Liver (tissue), 9 donors: ENCODE measurements around the gene ARL5A. TPM values are rescaled to one million over a fixed set of nuclear protein-coding genes. Genes with fewer than 3 reads are reported as not detected.

Experiments
- DNase-seq: peaks from one replicate; pipeline ENCODE4 v3.0.0-alpha.2; 2017; ENCODE audit warnings: low spot score
- H3K27ac ChIP-seq, 2 donors: one replicate each; pipeline ENCODE4 v1.7.0; 2013; ENCODE audit warnings: inconsistent platforms in 2 of 2, low read length in 2 of 2, control low read depth in 1 of 2, low read depth in 1 of 2, mild to moderate bottlenecking in 1 of 2
- H3K27me3 ChIP-seq, 4 donors: one replicate each; pipeline versions ENCODE4 v1.6.1 to v1.7.0; 2013; ENCODE audit warnings: low read length in 3 of 4, inconsistent platforms in 1 of 4, mild to moderate bottlenecking in 1 of 4, moderate library complexity in 1 of 4; ENCODE audit not compliant: control insufficient read depth in 4 of 4, insufficient read depth in 4 of 4
- H3K36me3 ChIP-seq, 4 donors: one replicate each; pipeline versions ENCODE4 v1.6.1 to v1.7.0; 2013; ENCODE audit warnings: low read length in 3 of 4, mild to moderate bottlenecking in 3 of 4, low read depth in 1 of 4, moderate library complexity in 1 of 4; ENCODE audit not compliant: control insufficient read depth in 4 of 4, insufficient read depth in 3 of 4
- H3K4me1 ChIP-seq, 4 donors: one replicate each; pipeline versions ENCODE4 v1.6.1 to v1.7.0; 2013; ENCODE audit warnings: low read length in 3 of 4, mild to moderate bottlenecking in 3 of 4, moderate library complexity in 1 of 4; ENCODE audit not compliant: control insufficient read depth in 4 of 4, insufficient read depth in 4 of 4
- H3K4me3 ChIP-seq, 3 donors: one replicate each; pipeline versions ENCODE4 v1.6.1 to v1.7.0; 2013; ENCODE audit warnings: low read length in 3 of 3, control low read depth in 1 of 3, low read depth in 1 of 3, mild to moderate bottlenecking in 1 of 3
- H3K9ac ChIP-seq, 2 donors: one replicate each; pipeline ENCODE4 v1.7.0; 2013; ENCODE audit warnings: low read length in 2 of 2, mild to moderate bottlenecking in 2 of 2, moderate library complexity in 2 of 2, control low read depth in 1 of 2, low read depth in 1 of 2
- H3K9me3 ChIP-seq, 4 donors: one replicate each; pipeline versions ENCODE4 v1.6.1 to v1.7.0; 2013; ENCODE audit warnings: low read length in 3 of 4; ENCODE audit not compliant: control insufficient read depth in 4 of 4
- ATF3 ChIP-seq: IDR thresholded peaks from 2 replicates; pipeline ENCODE4 v1.6.1; 2016; ENCODE audit warnings: antibody characterized with exemption
- CTCF ChIP-seq: fragments of 150-350 bp; IDR thresholded peaks from 2 replicates; pipeline ENCODE4 v1.5.1; 2017; ENCODE audit warnings: improper control_type of control experiment, low read depth, low read length; ENCODE audit not compliant: missing input control
- EGR1 ChIP-seq, 2 donors: IDR thresholded peaks; 2 replicates each; pipeline ENCODE4 v1.6.1; 2016 to 2018; ENCODE audit warnings: antibody characterized with exemption in 2 of 2, low read depth in 2 of 2
- FOXA1 ChIP-seq: IDR thresholded peaks from 2 replicates; pipeline ENCODE4 v1.6.1; 2016; ENCODE audit warnings: antibody characterized with exemption
- FOXA2 ChIP-seq: IDR thresholded peaks from 2 replicates; pipeline ENCODE4 v1.6.1; 2016; ENCODE audit warnings: antibody characterized with exemption
- GABPA ChIP-seq, 2 donors: IDR thresholded peaks in 1 of 2; conservative IDR thresholded peaks in 1 of 2; 2 replicates each; pipeline ENCODE4 v1.6.1; 2016; ENCODE audit warnings: antibody characterized with exemption in 2 of 2, mild to moderate bottlenecking in 1 of 2, moderate library complexity in 1 of 2
- HNF4A ChIP-seq, 2 donors: conservative IDR thresholded peaks; 2 replicates each; pipeline ENCODE4 v1.6.1; 2016; ENCODE audit warnings: antibody characterized with exemption in 2 of 2, mild to moderate bottlenecking in 2 of 2
- HNF4G ChIP-seq: IDR thresholded peaks from 2 replicates; pipeline ENCODE4 v1.6.1; 2016; ENCODE audit warnings: antibody characterized with exemption
- JUND ChIP-seq, 2 donors: IDR thresholded peaks; 2 replicates each; pipeline ENCODE4 v1.6.1; 2016; ENCODE audit warnings: antibody characterized with exemption in 2 of 2
- MAX ChIP-seq: IDR thresholded peaks from 2 replicates; pipeline ENCODE4 v1.6.1; 2016; ENCODE audit warnings: antibody characterized with exemption
- NR2F2 ChIP-seq: IDR thresholded peaks from 2 replicates; pipeline ENCODE4 v1.6.1; 2016; ENCODE audit warnings: antibody characterized with exemption
- REST ChIP-seq: IDR thresholded peaks from 2 replicates; pipeline ENCODE4 v1.6.1; 2016; ENCODE audit warnings: antibody characterized with exemption, mild to moderate bottlenecking
- RXRA ChIP-seq, 2 donors: IDR thresholded peaks; 2 replicates each; pipeline ENCODE4 v1.6.1; 2017 to 2018; ENCODE audit warnings: antibody characterized with exemption in 2 of 2, mild to moderate bottlenecking in 1 of 2
- SP1 ChIP-seq: IDR thresholded peaks from 2 replicates; pipeline ENCODE4 v1.6.1; 2018; ENCODE audit warnings: antibody characterized with exemption, mild to moderate bottlenecking
- TAF1 ChIP-seq: conservative IDR thresholded peaks from 2 replicates; pipeline ENCODE4 v1.6.1; 2016; ENCODE audit warnings: antibody characterized with exemption, mild to moderate bottlenecking
- YY1 ChIP-seq: IDR thresholded peaks from 2 replicates; pipeline ENCODE4 v1.6.1; 2016; ENCODE audit warnings: antibody characterized with exemption, mild to moderate bottlenecking
- WGBS: extraction: QIAGEN DNeasy Blood & Tissue Kit; methylation state at CpG from one replicate; pipeline ENCODE4 v1.1.7; 2013; 5-methylcytosine and 5-hydroxymethylcytosine counted together
- polyA plus RNA-seq, 2 donors: library from polyadenylated mRNA; stranded (reverse) in 1 of 2; unstranded in 1 of 2; fragments of 200-250 nt in 1 of 2; fragments of >200 nt in 1 of 2; fragmentation: Nextera tagmentation in 1 of 2; extraction: Ambion mirVana in 1 of 2; gene quantifications; one replicate each; pipeline versions ENCODE4 v1.2.1 to v1.2.3, GENCODE V29; 2013 to 2015
- total RNA-seq, 2 donors: library from RNA; depleted of rRNA; stranded (reverse); fragments of >200 nt; gene quantifications; one replicate each; pipeline ENCODE4 v1.2.3, GENCODE V29; 2014
- donor health status: healthy.
- donor health status: healthy.
- donor health status: healthy.
- donor health status: healthy.
- donor health status: healthy.

The ARL5A gene
- total and polyA plus RNA-seq, 4 donors, result 9.0 to 41.6 (median 18.0) TPM

- 87% methylated on average over 3 of the region's 3 CpGs for WGBS
- no peaks in the 10 kb centered on the region for H3K27me3 ChIP-seq
These were observed 23.5 kb upstream of the ARL5A start for GRCh38 chr2:151851761-151852160.

GRCh38 chr2:151849413-151850010 is 21.3 kb upstream of the ARL5A start:
- H3K36me3 ChIP-seq, result no peaks in the 10 kb centered on the region
- TF ChIP-seq HNF4A (conservative IDR thresholded peaks at IDR 0.05), result no peak
- no peak for TF ChIP-seq REST
- no peak for TF ChIP-seq FOXA1
- no peak for TF ChIP-seq ATF3
- no peak overlapping the region for H3K9ac ChIP-seq
- H3K9me3 ChIP-seq, result no peaks in the 10 kb centered on the region
- H3K4me3 ChIP-seq, result no peak overlapping the region
- H3K27ac ChIP-seq, result no peak overlapping the region
- peaks cover 0 to 2% (median 0%) of the 10 kb centered on the region in 4 donors for H3K4me1 ChIP-seq
- no peak for DNase-seq
- WGBS, result 52% methylated on average over 4 of the region's 4 CpGs
- H3K27me3 ChIP-seq, result no peaks in the 10 kb centered on the region

More at GRCh38 chr2:151851761-151852160, 23.5 kb upstream of the ARL5A start:
- DNase-seq, result no peak
- Histone ChIP-seq H3K27ac (no peak overlapping the region), H3K9ac (no peak overlapping the region), H3K4me1 (no peaks in the 10 kb centered on the region), H3K4me3 (no peak overlapping the region), H3K9me3 (no peaks in the 10 kb centered on the region), H3K36me3 (no peaks in the 10 kb centered on the region)
- TF ChIP-seq TAF1 (no peak), HNF4G (no peak), MAX (no peak), SP1 (no peak), YY1 (no peak)

- no peaks in the 10 kb centered on the region for H3K9me3 ChIP-seq
- H3K4me1 ChIP-seq, result peaks cover 0 to 2% (median 0%) of the 10 kb centered on the region in 4 donors
- 98% methylated on average over 2 of the region's 2 CpGs for WGBS
- DNase-seq, result no peak
- no peak overlapping the region for H3K9ac ChIP-seq
- no peak overlapping the region for H3K27ac ChIP-seq
- no peaks in the 10 kb centered on the region for H3K36me3 ChIP-seq
- no peak overlapping the region for H3K4me3 ChIP-seq
- H3K27me3 ChIP-seq, result no peaks in the 10 kb centered on the region
- TF ChIP-seq TAF1, result no peak
- TF ChIP-seq CTCF, result no peak
- no peak for TF ChIP-seq FOXA2
- TF ChIP-seq EGR1 (IDR thresholded peaks at IDR 0.05; ENCODE audit: low read depth in 2 of 2), result no peak
- no peak for TF ChIP-seq YY1
- no peak for TF ChIP-seq NR2F2
- TF ChIP-seq REST, result no peak
- TF ChIP-seq GABPA (IDR thresholded peaks at IDR 0.05 in 1 of 2, conservative IDR thresholded peaks at IDR 0.05 in 1 of 2), result no peak
- TF ChIP-seq JUND (IDR thresholded peaks at IDR 0.05), result no peak
- no peak for TF ChIP-seq HNF4G
- no peak for TF ChIP-seq ATF3
- TF ChIP-seq MAX, result no peak
- TF ChIP-seq RXRA (IDR thresholded peaks at IDR 0.05), result no peak
These were observed 17.7 kb upstream of the ARL5A start for GRCh38 chr2:151845884-151846283.
